OCI-LY7 (cell line): ENCODE measurements around the gene SV2C.

Experiments
- CTCF ChIP-seq: fragments of 200-600 bp; sonication (generic); conservative IDR thresholded peaks from 2 replicates; pipeline ENCODE4 v1.5.1; 2014; ENCODE audit warnings: mild to moderate bottlenecking, antibody characterized with exemption, low read length, moderate library complexity, mixed read lengths
- EZH2phosphoT487 ChIP-seq: fragments of 200-600 bp; sonication (generic); IDR thresholded peaks from 2 replicates; pipeline ENCODE4 v1.6.1; 2018; ENCODE audit warnings: low read depth, borderline replicate concordance, mild to moderate bottlenecking, mixed run types, antibody characterized with exemption, low read length, moderate library complexity, mixed read lengths

DNA sequence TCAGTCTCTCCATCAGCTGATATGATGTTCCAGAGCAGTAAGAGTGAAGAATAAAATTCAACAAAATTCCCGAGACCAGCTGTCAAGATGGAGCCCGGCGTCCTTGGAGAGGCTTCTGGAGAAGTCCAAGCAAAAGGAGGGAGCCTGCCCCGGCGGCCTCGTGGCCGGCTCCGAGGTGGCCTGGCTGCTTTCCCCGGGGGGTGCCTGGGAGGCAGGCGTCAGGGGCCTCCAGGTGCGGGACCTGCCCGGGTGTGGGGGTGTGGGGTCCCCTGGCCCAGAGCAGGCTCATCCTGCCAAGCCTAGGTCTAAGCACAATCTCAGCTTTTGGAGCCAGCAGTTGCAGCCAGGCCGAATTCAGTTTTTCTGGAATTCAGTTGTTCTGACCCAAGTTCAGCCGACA lies 197.3 kb downstream of the SV2C start:
- TF ChIP-seq CTCF: no peak
- no peak for TF ChIP-seq EZH2phosphoT487
